Measurements from ENCODE around the gene TLK1. TPM values are rescaled to one million over a fixed set of nuclear protein-coding genes. Genes with fewer than 3 reads are reported as not detected.

TLK1 gene
- total and polyA plus RNA-seq, 4 donors, result 7.7 to 19.6 (median 15.6) TPM

DNA sequence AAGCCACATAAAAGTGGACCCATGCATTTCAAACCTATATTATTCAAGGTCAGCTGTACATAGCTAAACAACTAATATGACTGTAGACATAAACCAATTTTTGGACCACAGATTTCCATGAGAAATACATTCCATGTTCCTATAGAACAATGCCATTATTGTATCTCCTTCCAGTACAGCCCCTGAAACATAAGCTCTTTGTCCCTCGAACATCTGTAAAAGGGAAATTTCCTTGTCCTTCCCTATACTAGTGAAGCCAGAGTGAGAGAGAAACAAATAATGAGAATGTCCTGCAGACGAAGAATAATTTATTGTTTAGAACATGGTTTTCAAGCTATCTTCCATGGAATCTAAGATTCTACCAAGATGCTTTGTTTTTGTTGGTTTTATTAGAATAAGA is 156.3 kb downstream of the TLK1 start:
- H3K36me3 ChIP-seq (ENCODE audit: control insufficient read depth in 4 of 4, insufficient read depth in 3 of 4, low read depth in 1 of 4, low read length in 3 of 4), result peaks cover 2 to 39% (median 32%) of the 10 kb centered on the region in 4 donors
- H3K27ac ChIP-seq (ENCODE audit: low read depth in 1 of 2, low read length in 2 of 2), result no peak overlapping the region
- H3K4me3 ChIP-seq (ENCODE audit: low read depth in 1 of 3, low read length in 3 of 3), result no peak overlapping the region
- DNase-seq (ENCODE audit: low spot score), result no peak
- no peaks in the 10 kb centered on the region for H3K9me3 ChIP-seq (ENCODE audit: control insufficient read depth in 4 of 4, low read length in 3 of 4)
- H3K9ac ChIP-seq (ENCODE audit: low read depth in 1 of 2, low read length in 2 of 2), result no peak overlapping the region
- TF ChIP-seq FOXA1 (IDR thresholded peaks at IDR 0.05), result no peak
- TF ChIP-seq SP1 (IDR thresholded peaks at IDR 0.05), result no peak
- no peak for TF ChIP-seq GABPA (IDR thresholded peaks at IDR 0.05 in 1 of 2, conservative IDR thresholded peaks at IDR 0.05 in 1 of 2)
- TF ChIP-seq FOXA2 (IDR thresholded peaks at IDR 0.05), result no peak
- TF ChIP-seq, protein P1, sequence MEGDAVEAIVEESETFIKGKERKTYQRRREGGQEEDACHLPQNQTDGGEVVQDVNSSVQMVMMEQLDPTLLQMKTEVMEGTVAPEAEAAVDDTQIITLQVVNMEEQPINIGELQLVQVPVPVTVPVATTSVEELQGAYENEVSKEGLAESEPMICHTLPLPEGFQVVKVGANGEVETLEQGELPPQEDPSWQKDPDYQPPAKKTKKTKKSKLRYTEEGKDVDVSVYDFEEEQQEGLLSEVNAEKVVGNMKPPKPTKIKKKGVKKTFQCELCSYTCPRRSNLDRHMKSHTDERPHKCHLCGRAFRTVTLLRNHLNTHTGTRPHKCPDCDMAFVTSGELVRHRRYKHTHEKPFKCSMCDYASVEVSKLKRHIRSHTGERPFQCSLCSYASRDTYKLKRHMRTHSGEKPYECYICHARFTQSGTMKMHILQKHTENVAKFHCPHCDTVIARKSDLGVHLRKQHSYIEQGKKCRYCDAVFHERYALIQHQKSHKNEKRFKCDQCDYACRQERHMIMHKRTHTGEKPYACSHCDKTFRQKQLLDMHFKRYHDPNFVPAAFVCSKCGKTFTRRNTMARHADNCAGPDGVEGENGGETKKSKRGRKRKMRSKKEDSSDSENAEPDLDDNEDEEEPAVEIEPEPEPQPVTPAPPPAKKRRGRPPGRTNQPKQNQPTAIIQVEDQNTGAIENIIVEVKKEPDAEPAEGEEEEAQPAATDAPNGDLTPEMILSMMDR (IDR thresholded peaks at IDR 0.05; ENCODE audit: low read depth, low read length, missing input control), result no peak
- no peak for TF ChIP-seq HNF4A (conservative IDR thresholded peaks at IDR 0.05)
- no peak for TF ChIP-seq NR2F2 (IDR thresholded peaks at IDR 0.05)
- TF ChIP-seq RAD21 (IDR thresholded peaks at IDR 0.05), result no peak
- TF ChIP-seq, protein P2, sequence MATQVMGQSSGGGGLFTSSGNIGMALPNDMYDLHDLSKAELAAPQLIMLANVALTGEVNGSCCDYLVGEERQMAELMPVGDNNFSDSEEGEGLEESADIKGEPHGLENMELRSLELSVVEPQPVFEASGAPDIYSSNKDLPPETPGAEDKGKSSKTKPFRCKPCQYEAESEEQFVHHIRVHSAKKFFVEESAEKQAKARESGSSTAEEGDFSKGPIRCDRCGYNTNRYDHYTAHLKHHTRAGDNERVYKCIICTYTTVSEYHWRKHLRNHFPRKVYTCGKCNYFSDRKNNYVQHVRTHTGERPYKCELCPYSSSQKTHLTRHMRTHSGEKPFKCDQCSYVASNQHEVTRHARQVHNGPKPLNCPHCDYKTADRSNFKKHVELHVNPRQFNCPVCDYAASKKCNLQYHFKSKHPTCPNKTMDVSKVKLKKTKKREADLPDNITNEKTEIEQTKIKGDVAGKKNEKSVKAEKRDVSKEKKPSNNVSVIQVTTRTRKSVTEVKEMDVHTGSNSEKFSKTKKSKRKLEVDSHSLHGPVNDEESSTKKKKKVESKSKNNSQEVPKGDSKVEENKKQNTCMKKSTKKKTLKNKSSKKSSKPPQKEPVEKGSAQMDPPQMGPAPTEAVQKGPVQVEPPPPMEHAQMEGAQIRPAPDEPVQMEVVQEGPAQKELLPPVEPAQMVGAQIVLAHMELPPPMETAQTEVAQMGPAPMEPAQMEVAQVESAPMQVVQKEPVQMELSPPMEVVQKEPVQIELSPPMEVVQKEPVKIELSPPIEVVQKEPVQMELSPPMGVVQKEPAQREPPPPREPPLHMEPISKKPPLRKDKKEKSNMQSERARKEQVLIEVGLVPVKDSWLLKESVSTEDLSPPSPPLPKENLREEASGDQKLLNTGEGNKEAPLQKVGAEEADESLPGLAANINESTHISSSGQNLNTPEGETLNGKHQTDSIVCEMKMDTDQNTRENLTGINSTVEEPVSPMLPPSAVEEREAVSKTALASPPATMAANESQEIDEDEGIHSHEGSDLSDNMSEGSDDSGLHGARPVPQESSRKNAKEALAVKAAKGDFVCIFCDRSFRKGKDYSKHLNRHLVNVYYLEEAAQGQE (IDR thresholded peaks at IDR 0.05), result no peak
- TF ChIP-seq JUND (IDR thresholded peaks at IDR 0.05), result no peak
- TF ChIP-seq TAF1 (conservative IDR thresholded peaks at IDR 0.05), result no peak
- TF ChIP-seq, protein P3, sequence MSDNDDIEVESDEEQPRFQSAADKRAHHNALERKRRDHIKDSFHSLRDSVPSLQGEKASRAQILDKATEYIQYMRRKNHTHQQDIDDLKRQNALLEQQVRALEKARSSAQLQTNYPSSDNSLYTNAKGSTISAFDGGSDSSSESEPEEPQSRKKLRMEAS (IDR thresholded peaks at IDR 0.05), result no peak
- no peak for TF ChIP-seq EGR1 (IDR thresholded peaks at IDR 0.05; ENCODE audit: low read depth in 2 of 2)
- TF ChIP-seq RXRA (IDR thresholded peaks at IDR 0.05), result no peak
- TF ChIP-seq, protein P4, sequence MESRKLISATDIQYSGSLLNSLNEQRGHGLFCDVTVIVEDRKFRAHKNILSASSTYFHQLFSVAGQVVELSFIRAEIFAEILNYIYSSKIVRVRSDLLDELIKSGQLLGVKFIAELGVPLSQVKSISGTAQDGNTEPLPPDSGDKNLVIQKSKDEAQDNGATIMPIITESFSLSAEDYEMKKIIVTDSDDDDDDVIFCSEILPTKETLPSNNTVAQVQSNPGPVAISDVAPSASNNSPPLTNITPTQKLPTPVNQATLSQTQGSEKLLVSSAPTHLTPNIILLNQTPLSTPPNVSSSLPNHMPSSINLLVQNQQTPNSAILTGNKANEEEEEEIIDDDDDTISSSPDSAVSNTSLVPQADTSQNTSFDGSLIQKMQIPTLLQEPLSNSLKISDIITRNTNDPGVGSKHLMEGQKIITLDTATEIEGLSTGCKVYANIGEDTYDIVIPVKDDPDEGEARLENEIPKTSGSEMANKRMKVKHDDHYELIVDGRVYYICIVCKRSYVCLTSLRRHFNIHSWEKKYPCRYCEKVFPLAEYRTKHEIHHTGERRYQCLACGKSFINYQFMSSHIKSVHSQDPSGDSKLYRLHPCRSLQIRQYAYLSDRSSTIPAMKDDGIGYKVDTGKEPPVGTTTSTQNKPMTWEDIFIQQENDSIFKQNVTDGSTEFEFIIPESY (IDR thresholded peaks at IDR 0.05), result no peak
- no peak for TF ChIP-seq YY1 (IDR thresholded peaks at IDR 0.05)
- TF ChIP-seq, protein P5, sequence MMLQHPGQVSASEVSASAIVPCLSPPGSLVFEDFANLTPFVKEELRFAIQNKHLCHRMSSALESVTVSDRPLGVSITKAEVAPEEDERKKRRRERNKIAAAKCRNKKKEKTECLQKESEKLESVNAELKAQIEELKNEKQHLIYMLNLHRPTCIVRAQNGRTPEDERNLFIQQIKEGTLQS (IDR thresholded peaks at IDR 0.05), result no peak
- TF ChIP-seq HNF4G (IDR thresholded peaks at IDR 0.05), result no peak
- WGBS, result 94% methylated on average over 2 of the region's 2 CpGs
- H3K4me1 ChIP-seq (ENCODE audit: control insufficient read depth in 4 of 4, insufficient read depth in 4 of 4, low read length in 3 of 4), result no peaks in the 10 kb centered on the region
- no peaks in the 10 kb centered on the region for H3K27me3 ChIP-seq (ENCODE audit: control insufficient read depth in 4 of 4, insufficient read depth in 4 of 4, low read length in 3 of 4)
